Endothelial cell of umbilical vein (primary cell): ENCODE data around the gene TRAP1. TPM values are rescaled to one million over a fixed set of nuclear protein-coding genes. Genes with fewer than 3 reads are reported as not detected.

Experiments used
- BruUV-seq: library from RNA; stranded (reverse); fragments of 400-500 nt; replicated peaks from 2 replicates; lab custom pipeline; 2021; lab: Mats Ljungman, UMichigan
- CTCF ChIA-PET: fragments of 300-600, 350-600 bp; sonication (Branson Sonifier 250); formaldehyde crosslinking; loops from one replicate; lab custom pipeline; 2021; ENCODE audit warnings: antibody characterized with exemption, inconsistent platforms; lab: Charles Lee
- POLR2A ChIA-PET: fragments of 300-600, 350-600 bp; sonication (Branson Sonifier 250); formaldehyde crosslinking; loops from one replicate; lab custom pipeline; 2021; ENCODE audit warnings: antibody characterized with exemption, inconsistent platforms; lab: Charles Lee
- DNase-seq: peaks from one replicate; pipeline ENCODE4 v3.0.0-alpha.2; 2011; ENCODE audit warnings: low read depth, low spot score
- FAIRE-seq: peaks from 2 replicates; lab custom pipeline; 2011; peaks lifted over from hg19 to GRCh38; lab: Jason Lieb, UNC
- H2AFZ ChIP-seq: 2 replicates; pipeline ENCODE4 v1.6.0; 2012; ENCODE audit warnings: low read depth, low read length, control low read depth, inconsistent platforms
- H3K27ac ChIP-seq: 2 replicates; pipeline ENCODE4 v1.5.1; 2011; ENCODE audit warnings: low read depth, mild to moderate bottlenecking, control low read depth, low read length, moderate library complexity; ENCODE audit not compliant: insufficient read depth
- H3K27me3 ChIP-seq, 2 experiments: 2 replicates each; pipeline versions ENCODE4 v1.6.0 to v1.6.1; 2011; ENCODE audit warnings: low read length in 2 of 2, mixed read lengths in 1 of 2; ENCODE audit not compliant: control insufficient read depth in 2 of 2, insufficient read depth in 2 of 2
- H3K36me3 ChIP-seq, 2 experiments: 2 replicates in 1 of 2; 3 replicates in 1 of 2; pipeline ENCODE4 v1.5.1; 2011; ENCODE audit warnings: low read length in 2 of 2, mild to moderate bottlenecking in 1 of 2, moderate library complexity in 1 of 2; ENCODE audit not compliant: control insufficient read depth in 2 of 2, insufficient read depth in 2 of 2; ENCODE audit errors: extremely low read depth in 1 of 2
- H3K4me1 ChIP-seq: 3 replicates; pipeline ENCODE4 v1.5.1; 2011; ENCODE audit warnings: mild to moderate bottlenecking, low read length; ENCODE audit not compliant: control insufficient read depth, insufficient read depth; ENCODE audit errors: extremely low read depth
- H3K4me2 ChIP-seq: 2 replicates; pipeline ENCODE4 v1.6.1; 2011; ENCODE audit warnings: low read length, control low read depth, mixed read lengths; ENCODE audit not compliant: insufficient read depth
- H3K4me3 ChIP-seq, 3 experiments: fragments of 200-600 bp in 1 of 3; sonication (generic), shearing (Covaris generic) in 1 of 3; replicated peaks in 1 of 3; 2 replicates each; pipeline ENCODE4 v1.5.1; 2011 to 2016; ENCODE audit warnings: control low read depth in 3 of 3, low read length in 3 of 3, mild to moderate bottlenecking in 2 of 3, inconsistent platforms in 1 of 3, low read depth in 1 of 3, moderate library complexity in 1 of 3; ENCODE audit not compliant: insufficient read depth in 1 of 3
- H3K79me2 ChIP-seq: 2 replicates; pipeline ENCODE4 v1.6.0; 2012; ENCODE audit warnings: low read length, inconsistent platforms; ENCODE audit not compliant: control insufficient read depth, insufficient read depth
- H3K9ac ChIP-seq: replicated peaks from 2 replicates; pipeline ENCODE3; 2011; ENCODE audit warnings: low read length, control low read depth; ENCODE audit not compliant: insufficient read depth; ENCODE audit errors: extremely low read depth
- H3K9me1 ChIP-seq: replicated peaks from 3 replicates; pipeline ENCODE4 v1.6.0; 2011; ENCODE audit warnings: mild to moderate bottlenecking, low read length; ENCODE audit not compliant: control insufficient read depth, insufficient read depth; ENCODE audit errors: extremely low read depth
- H3K9me3 ChIP-seq: replicated peaks from 2 replicates; pipeline ENCODE4 v1.5.1; 2012; ENCODE audit warnings: low read length, inconsistent platforms; ENCODE audit not compliant: control insufficient read depth, insufficient read depth
- H4K20me1 ChIP-seq: replicated peaks from 2 replicates; pipeline ENCODE3; 2011; ENCODE audit warnings: mild to moderate bottlenecking, low read length; ENCODE audit not compliant: control insufficient read depth, insufficient read depth; ENCODE audit errors: extremely low read depth
- POLR2A ChIP-seq: IDR thresholded peaks from 2 replicates; pipeline ENCODE4 v1.6.1; 2012; ENCODE audit warnings: low read depth, mild to moderate bottlenecking, control low read depth, low read length
- dilution Hi-C: fragments of 300-500 bp; cut with MboI; formaldehyde crosslinking; loops from one replicate; pipeline ENCODE4 v1.15.0; 2019; ENCODE audit warnings: low sequenced_read_pairs; ENCODE audit not compliant: extremely low pct_ligation_motif_present
- intact Hi-C: fragments of 100-400 bp; cut with micrococcal nuclease; formaldehyde crosslinking; loops from one replicate; pipeline ENCODE4 v1.10.0; 2022
- polyA plus RNA-seq, 4 experiments: library from polyadenylated mRNA; depleted of rRNA in 3 of 4; stranded (reverse) in 3 of 4; unstranded in 1 of 4; fragments of >200 nt; gene quantifications; 2 replicates each; pipeline versions ENCODE4 v1.2.1 to v1.2.3, GENCODE V29; 2011 to 2012; ENCODE audit warnings: missing spikeins in 1 of 4
- total RNA-seq: library from RNA; stranded (reverse); gene quantifications from 2 replicates; pipeline ENCODE4 v1.2.3, GENCODE V29; 2021
- TF ChIP-seq, protein P1 (sequence below): IDR thresholded peaks from 2 replicates; pipeline ENCODE4 v1.6.1; 2011; ENCODE audit not compliant: insufficient read depth, insufficient read length
- TF ChIP-seq, protein P2 (sequence below), 2 donors: IDR thresholded peaks; 1 replicate in 1 of 2; 2 replicates in 1 of 2; pipeline ENCODE4 v1.5.1; 2011; ENCODE audit warnings: low read length in 2 of 2, mild to moderate bottlenecking in 2 of 2, moderate library complexity in 2 of 2, control low read depth in 1 of 2, inconsistent platforms in 1 of 2, low read depth in 1 of 2; ENCODE audit not compliant: insufficient read depth in 1 of 2; ENCODE audit errors: extremely low read depth in 1 of 2

TRAP1 gene
- total and polyA plus RNA-seq, 2 donors (not counting 3 experiments of a cell fraction or from before 2014, with no cell fraction given) = 95.6 to 102 TPM

DNA sequence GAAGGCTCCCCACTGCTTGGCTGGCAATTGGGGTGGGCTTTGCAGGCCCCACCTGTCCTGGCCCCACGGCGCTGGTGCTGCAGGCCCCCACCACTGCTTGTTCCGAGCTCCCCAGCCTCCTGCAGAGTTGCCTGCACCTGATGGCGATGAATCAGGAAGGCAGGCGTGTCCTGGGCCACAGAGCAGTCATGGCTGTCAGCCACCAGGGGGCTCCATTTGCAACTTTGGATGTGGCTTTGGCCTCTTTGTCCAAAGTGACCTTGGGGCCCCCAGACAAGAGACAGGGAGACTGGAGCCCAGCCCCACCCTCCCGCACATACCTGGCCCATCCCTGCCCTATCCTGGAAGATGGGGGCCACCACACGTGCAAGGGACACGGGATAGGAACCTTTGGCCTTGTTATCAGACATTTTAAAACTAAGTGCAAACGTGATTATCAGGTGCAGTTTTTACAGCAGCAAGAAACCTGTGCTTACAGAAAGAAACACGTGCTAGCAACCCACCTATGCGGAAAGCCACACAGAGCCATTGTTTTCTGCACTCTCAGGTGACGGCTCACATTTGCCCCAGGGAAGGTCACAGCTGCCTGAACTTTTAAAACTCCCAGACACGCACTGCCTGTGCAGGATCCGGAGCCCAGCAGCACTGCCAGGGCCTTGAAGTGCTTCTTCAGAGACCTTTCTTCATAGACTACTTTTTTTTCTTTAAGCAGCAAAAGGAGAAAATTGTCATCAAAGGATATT lies 62.9 kb downstream of the TRAP1 start, which contains the start of gene DNASE1:
DNASE1 (plus strand) TSS at position 443 of the 743 bp plus-strand sequence. CDS start 683 bp downstream, outside the sequence.
- no TSS peak for BruUV-seq
- no peak within 1 kb of the TSS for H3K27ac ChIP-seq
- H3K4me2 ChIP-seq = no peak within 1 kb of the TSS
- POLR2A ChIA-PET = no interaction called here
- H3K36me3 ChIP-seq = peaks cover 2 to 32% of the 10 kb centered on the region in 2 experiments
- H3K27me3 ChIP-seq = no peaks in the 10 kb centered on the region
- no peaks in the 10 kb centered on the region for H3K9me1 ChIP-seq
- H3K79me2 ChIP-seq = no peaks in the 10 kb centered on the region
- intact Hi-C loops = no loop called here
- TF ChIP-seq, protein P1, sequence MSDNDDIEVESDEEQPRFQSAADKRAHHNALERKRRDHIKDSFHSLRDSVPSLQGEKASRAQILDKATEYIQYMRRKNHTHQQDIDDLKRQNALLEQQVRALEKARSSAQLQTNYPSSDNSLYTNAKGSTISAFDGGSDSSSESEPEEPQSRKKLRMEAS = no peak
- no peak for TF ChIP-seq POLR2A
- TF ChIP-seq, protein P2, sequence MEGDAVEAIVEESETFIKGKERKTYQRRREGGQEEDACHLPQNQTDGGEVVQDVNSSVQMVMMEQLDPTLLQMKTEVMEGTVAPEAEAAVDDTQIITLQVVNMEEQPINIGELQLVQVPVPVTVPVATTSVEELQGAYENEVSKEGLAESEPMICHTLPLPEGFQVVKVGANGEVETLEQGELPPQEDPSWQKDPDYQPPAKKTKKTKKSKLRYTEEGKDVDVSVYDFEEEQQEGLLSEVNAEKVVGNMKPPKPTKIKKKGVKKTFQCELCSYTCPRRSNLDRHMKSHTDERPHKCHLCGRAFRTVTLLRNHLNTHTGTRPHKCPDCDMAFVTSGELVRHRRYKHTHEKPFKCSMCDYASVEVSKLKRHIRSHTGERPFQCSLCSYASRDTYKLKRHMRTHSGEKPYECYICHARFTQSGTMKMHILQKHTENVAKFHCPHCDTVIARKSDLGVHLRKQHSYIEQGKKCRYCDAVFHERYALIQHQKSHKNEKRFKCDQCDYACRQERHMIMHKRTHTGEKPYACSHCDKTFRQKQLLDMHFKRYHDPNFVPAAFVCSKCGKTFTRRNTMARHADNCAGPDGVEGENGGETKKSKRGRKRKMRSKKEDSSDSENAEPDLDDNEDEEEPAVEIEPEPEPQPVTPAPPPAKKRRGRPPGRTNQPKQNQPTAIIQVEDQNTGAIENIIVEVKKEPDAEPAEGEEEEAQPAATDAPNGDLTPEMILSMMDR (IDR thresholded peaks at IDR 0.05; ENCODE audit: extremely low read depth in 1 of 2, insufficient read depth in 1 of 2, low read depth in 1 of 2, low read length in 2 of 2) = peak; percentile 69 to 82
- H2AFZ ChIP-seq = no peak within 1 kb of the TSS
- dilution Hi-C loops = no loop called here
- DNase-seq (peak; percentile 42), FAIRE-seq (peak; percentile 67)
- H3K4me3 ChIP-seq = no peak within 1 kb of the TSS
- no peaks in the 10 kb centered on the region for H4K20me1 ChIP-seq
- no peak within 1 kb of the TSS for H3K9ac ChIP-seq
- H3K9me3 ChIP-seq = no peaks in the 10 kb centered on the region
- CTCF ChIA-PET = interaction anchor here (0.6 to 2.1 kb wide), 4 partner anchors 14 to 209 kb away, joined by 3 to 10 read pairs (median 4); no protein-coding TSS in a partner anchor
- no peaks in the 10 kb centered on the region for H3K4me1 ChIP-seq
